Measurements from ENCODE around the gene SAFB. TPM values are rescaled to one million over a fixed set of nuclear protein-coding genes. Genes with fewer than 3 reads are reported as not detected.

Gene SAFB
- total RNA-seq, 2 experiments from 2014 or later, result 68.9 to 177 TPM

DNA sequence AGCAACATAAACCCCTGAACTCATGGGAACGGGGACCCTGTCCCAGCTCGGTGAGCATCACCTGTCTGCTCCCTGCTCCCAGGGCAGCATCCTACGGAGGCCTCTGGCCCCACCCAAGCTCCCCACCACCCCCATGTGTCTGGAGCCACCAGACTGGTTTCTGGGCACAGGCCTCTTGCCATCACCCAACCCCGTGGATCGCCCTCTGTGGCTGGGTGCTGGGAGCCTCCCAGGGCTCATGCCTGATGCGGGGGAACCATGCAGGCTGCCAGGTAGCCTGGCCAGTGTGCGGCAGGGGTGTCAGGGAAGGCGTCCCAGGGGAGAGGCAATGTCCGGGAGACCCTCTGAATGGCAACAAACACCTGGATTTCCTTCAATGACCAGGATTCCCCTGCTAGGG is 54.7 kb downstream of the SAFB start:
- BruUV-seq (replicated peaks), result no TSS peak
- no peaks in the 10 kb centered on the region for H3K9me2 ChIP-seq (ENCODE audit: insufficient read depth, low read length)
- CTCF ChIA-PET (ENCODE audit: unreplicated experiment), result no interaction called here
- POLR2A ChIA-PET, result no interaction called here
- H3K4me2 ChIP-seq (ENCODE audit: low read length), result no peak overlapping the region
- H3K79me2 ChIP-seq (ENCODE audit: insufficient read depth, low read depth, low read length), result no peaks in the 10 kb centered on the region; the same call in 1 of the 2 replicates
- no peaks in the 10 kb centered on the region for H4K20me1 ChIP-seq (ENCODE audit: insufficient read depth, low read length)
- peaks cover 22% of the 10 kb centered on the region for H3K36me3 ChIP-seq (ENCODE audit: insufficient read depth, low read length)
- H3K9me3 ChIP-seq (ENCODE audit: low read length), result no peaks in the 10 kb centered on the region
- H2AFZ ChIP-seq (ENCODE audit: low read length), result no peak overlapping the region
- no peak for DNase-seq (ENCODE audit: low spot score)
- H3K4me1 ChIP-seq (ENCODE audit: insufficient read depth, low read length, poor library complexity, severe bottlenecking), result peaks cover 12% of the 10 kb centered on the region
- intact Hi-C loops (cut with micrococcal nuclease; ENCODE audit: unreplicated experiment), result no loop called here
- no peak overlapping the region for H3K4me3 ChIP-seq (ENCODE audit: low read depth, low read length, poor library complexity, severe bottlenecking)
- TF ChIP-seq, protein P1, sequence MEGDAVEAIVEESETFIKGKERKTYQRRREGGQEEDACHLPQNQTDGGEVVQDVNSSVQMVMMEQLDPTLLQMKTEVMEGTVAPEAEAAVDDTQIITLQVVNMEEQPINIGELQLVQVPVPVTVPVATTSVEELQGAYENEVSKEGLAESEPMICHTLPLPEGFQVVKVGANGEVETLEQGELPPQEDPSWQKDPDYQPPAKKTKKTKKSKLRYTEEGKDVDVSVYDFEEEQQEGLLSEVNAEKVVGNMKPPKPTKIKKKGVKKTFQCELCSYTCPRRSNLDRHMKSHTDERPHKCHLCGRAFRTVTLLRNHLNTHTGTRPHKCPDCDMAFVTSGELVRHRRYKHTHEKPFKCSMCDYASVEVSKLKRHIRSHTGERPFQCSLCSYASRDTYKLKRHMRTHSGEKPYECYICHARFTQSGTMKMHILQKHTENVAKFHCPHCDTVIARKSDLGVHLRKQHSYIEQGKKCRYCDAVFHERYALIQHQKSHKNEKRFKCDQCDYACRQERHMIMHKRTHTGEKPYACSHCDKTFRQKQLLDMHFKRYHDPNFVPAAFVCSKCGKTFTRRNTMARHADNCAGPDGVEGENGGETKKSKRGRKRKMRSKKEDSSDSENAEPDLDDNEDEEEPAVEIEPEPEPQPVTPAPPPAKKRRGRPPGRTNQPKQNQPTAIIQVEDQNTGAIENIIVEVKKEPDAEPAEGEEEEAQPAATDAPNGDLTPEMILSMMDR (conservative IDR thresholded peaks at IDR 0.05; ENCODE audit: low read length), result no peak
- no peak for TF ChIP-seq EZH2phosphoT487 (IDR thresholded peaks at IDR 0.05; ENCODE audit: borderline replicate concordance, low read depth, low read length)
- H3K27ac ChIP-seq (ENCODE audit: low read depth, low read length, poor library complexity, severe bottlenecking), result no peak overlapping the region

DNA sequence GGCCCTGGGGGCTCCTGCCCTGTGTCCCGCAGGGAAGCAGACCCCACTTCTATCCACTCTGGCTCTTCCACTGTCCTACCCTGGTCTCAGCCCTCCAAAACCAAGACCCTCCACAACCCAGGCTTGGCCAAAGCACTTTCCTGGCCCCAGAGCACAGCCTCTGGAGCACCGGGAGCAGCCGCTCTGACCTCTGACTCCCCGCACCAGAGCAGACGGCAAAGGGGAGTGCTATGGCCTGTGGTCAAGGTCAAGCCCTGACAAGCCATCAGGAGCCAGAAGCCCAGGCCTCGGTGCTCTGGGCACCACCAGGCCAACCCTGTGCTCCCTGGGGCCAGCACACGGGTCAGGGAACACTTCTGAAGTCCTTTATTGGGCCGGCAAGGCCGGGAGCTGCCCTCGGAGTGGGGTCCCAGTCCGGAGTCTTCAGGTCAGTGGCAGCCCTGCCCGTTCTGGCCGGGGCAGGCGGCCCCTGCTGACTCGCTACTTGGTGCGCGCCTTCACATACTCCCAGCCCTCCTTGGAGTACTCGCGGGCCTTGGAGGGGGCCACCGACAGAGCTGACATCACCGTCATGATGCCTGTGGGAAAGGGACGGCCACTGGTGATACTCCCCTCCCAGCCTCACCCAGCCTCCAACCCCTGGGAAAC is 55.3 kb downstream of the SAFB start:
- intact Hi-C loops (cut with micrococcal nuclease; ENCODE audit: unreplicated experiment), result no loop called here
- no peak for DNase-seq (ENCODE audit: low spot score)
- Histone ChIP-seq H3K79me2 (ENCODE audit: insufficient read depth, low read depth, low read length) (no peaks in the 10 kb centered on the region; the same call in 1 of the 2 replicates), H3K4me1 (ENCODE audit: insufficient read depth, low read length, poor library complexity, severe bottlenecking) (peaks cover 12% of the 10 kb centered on the region), H3K4me2 (ENCODE audit: low read length) (no peak overlapping the region), H3K9me2 (ENCODE audit: insufficient read depth, low read length) (no peaks in the 10 kb centered on the region), H3K27ac (ENCODE audit: low read depth, low read length, poor library complexity, severe bottlenecking) (no peak overlapping the region), H2AFZ (ENCODE audit: low read length) (no peak overlapping the region), H3K36me3 (ENCODE audit: insufficient read depth, low read length) (peaks cover 16% of the 10 kb centered on the region), H3K9me3 (ENCODE audit: low read length) (no peaks in the 10 kb centered on the region), H4K20me1 (ENCODE audit: insufficient read depth, low read length) (no peaks in the 10 kb centered on the region), H3K4me3 (ENCODE audit: low read depth, low read length, poor library complexity, severe bottlenecking) (no peak overlapping the region)
- no TSS peak for BruUV-seq (replicated peaks)
- TF ChIP-seq EZH2phosphoT487 (IDR thresholded peaks at IDR 0.05; ENCODE audit: borderline replicate concordance, low read depth, low read length), result no peak
- TF ChIP-seq, protein P1 (conservative IDR thresholded peaks at IDR 0.05; ENCODE audit: low read length), result no peak
- CTCF ChIA-PET (ENCODE audit: unreplicated experiment), result no interaction called here
- POLR2A ChIA-PET, result no interaction called here

DNA sequence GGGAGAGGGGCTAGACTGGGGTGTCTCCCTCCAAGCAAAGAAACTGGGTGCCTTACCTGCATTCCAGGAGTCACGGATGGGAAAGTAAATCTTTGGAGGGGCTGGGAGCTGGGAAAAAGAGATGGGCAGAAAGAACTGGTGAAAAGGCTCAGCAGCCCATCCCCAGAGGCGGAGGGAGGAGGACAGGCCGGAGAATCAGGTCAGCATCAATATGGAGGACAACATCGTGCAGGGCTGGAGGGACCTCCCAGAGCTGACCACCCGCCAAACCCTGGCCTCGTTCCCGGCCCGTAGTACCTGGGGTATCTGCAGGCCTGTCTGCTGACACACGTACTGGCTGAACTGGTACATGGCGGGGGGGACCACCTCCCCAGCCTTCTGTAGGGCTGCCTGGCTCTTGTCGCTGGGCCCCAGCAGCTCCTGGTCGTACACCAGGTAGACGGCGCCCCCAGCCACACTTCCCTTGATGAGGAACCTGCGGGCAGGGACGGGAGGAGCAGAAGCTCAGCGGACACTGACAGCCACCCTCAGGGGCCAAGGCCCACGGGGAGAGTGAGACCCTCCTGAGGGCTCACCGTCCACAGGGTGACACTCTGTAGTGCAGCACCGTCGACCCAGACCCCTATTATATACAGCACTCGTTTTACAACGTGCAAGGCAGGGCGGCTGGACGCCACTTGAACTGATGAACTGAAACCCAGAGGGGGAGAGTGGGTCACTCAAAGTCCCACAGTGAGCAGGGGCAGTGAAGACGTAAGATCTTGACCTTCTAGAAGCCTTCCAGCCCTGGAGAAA is 56.6 kb downstream of the SAFB start:
- Histone ChIP-seq H3K4me1 (ENCODE audit: insufficient read depth, low read length, poor library complexity, severe bottlenecking) (peaks cover 12% of the 10 kb centered on the region), H3K79me2 (ENCODE audit: insufficient read depth, low read depth, low read length) (no peaks in the 10 kb centered on the region; the same call in 1 of the 2 replicates), H3K9me2 (ENCODE audit: insufficient read depth, low read length) (no peaks in the 10 kb centered on the region), H4K20me1 (ENCODE audit: insufficient read depth, low read length) (no peaks in the 10 kb centered on the region), H3K9me3 (ENCODE audit: low read length) (no peaks in the 10 kb centered on the region), H3K36me3 (ENCODE audit: insufficient read depth, low read length) (0 out of 2 replicates have a peak, but pooled peaks cover 9% of the 10 kb centered on the region), H3K27ac (ENCODE audit: low read depth, low read length, poor library complexity, severe bottlenecking) (peak overlapping the region; percentile 56), H3K4me2 (ENCODE audit: low read length) (peak overlapping the region; percentile 98), H3K4me3 (ENCODE audit: low read depth, low read length, poor library complexity, severe bottlenecking) (peak overlapping the region; percentile 96), H2AFZ (ENCODE audit: low read length) (peak overlapping the region; percentile 82)
- intact Hi-C loops (cut with micrococcal nuclease; ENCODE audit: unreplicated experiment), result loop anchor here (2.0 kb wide), 1 partner anchor 57 kb away; the partner anchor contains the start of genes SAFB and SAFB2
- POLR2A ChIA-PET, result no interaction called here
- CTCF ChIA-PET (ENCODE audit: unreplicated experiment), result no interaction called here
- DNase-seq (ENCODE audit: low spot score), result no peak
- TF ChIP-seq, protein P1 (conservative IDR thresholded peaks at IDR 0.05; ENCODE audit: low read length), result no peak
- no peak for TF ChIP-seq EZH2phosphoT487 (IDR thresholded peaks at IDR 0.05; ENCODE audit: borderline replicate concordance, low read depth, low read length)
- BruUV-seq (replicated peaks), result no TSS peak

Measured in OCI-LY7 (cell line).